OCI-LY1 (cell line): ENCODE data around the gene RPS14.
"Not testable (repeated sequence)": the region's sequence is repeated elsewhere in the genome, so short reads cannot be mapped to it uniquely, and the experiment has no call there.

ENCODE experiments used
- H2AFZ ChIP-seq: fragments of 200-600 bp; sonication (generic), shearing (Covaris generic); 2 replicates; pipeline ENCODE4 v1.6.0; 2014; ENCODE audit warnings: antibody characterized with exemption, mild to moderate bottlenecking, low read length
- H3F3A ChIP-seq: fragments of 200-600 bp; sonication (generic), shearing (Covaris generic); 2 replicates; pipeline ENCODE4 v1.6.0; 2014; ENCODE audit warnings: mild to moderate bottlenecking, antibody characterized with exemption, low read length, moderate library complexity; ENCODE audit not compliant: insufficient read depth
- H3K27ac ChIP-seq: fragments of 200-600 bp; sonication (generic); 2 replicates; pipeline ENCODE4 v1.5.1; 2014; ENCODE audit warnings: low read length, mixed run types, mild to moderate bottlenecking, low read depth; ENCODE audit not compliant: poor library complexity, severe bottlenecking
- H3K27me3 ChIP-seq: fragments of 200-600 bp; sonication (generic); 2 replicates; pipeline ENCODE4 v1.6.0; 2014; ENCODE audit warnings: antibody characterized with exemption, mild to moderate bottlenecking, low read length, moderate library complexity; ENCODE audit not compliant: insufficient read depth
- H3K36me3 ChIP-seq: fragments of 200-600 bp; sonication (generic); 2 replicates; pipeline ENCODE4 v1.6.1; 2014; ENCODE audit warnings: mild to moderate bottlenecking, antibody characterized with exemption, low read length, moderate library complexity, mixed read lengths; ENCODE audit not compliant: insufficient read depth
- H3K4me1 ChIP-seq: fragments of 200-600 bp; sonication (generic); 2 replicates; pipeline ENCODE4 v1.5.1; 2014; ENCODE audit warnings: mild to moderate bottlenecking, low read length, moderate library complexity; ENCODE audit not compliant: insufficient read depth, severe bottlenecking
- H3K4me2 ChIP-seq: fragments of 200-600 bp; sonication (generic), shearing (Covaris generic); 2 replicates; pipeline ENCODE4 v1.6.1; 2014; ENCODE audit warnings: low read length
- H3K4me3 ChIP-seq: fragments of 200-600 bp; sonication (generic); 2 replicates; pipeline ENCODE4 v1.5.1; 2014; ENCODE audit warnings: low read length, low read depth, mild to moderate bottlenecking, mixed read lengths; ENCODE audit not compliant: poor library complexity, severe bottlenecking
- H3K79me2 ChIP-seq: fragments of 200-600 bp; shearing (Covaris generic); 2 replicates; pipeline ENCODE4 v1.6.1; 2016; ENCODE audit warnings: mixed run types, low read length, mixed read lengths; ENCODE audit not compliant: insufficient read depth
- H3K9ac ChIP-seq: fragments of 200-600 bp; sonication (generic), shearing (Covaris generic); 2 replicates; pipeline ENCODE4 v1.6.1; 2014; ENCODE audit warnings: mild to moderate bottlenecking, low read length, mixed read lengths
- H3K9me2 ChIP-seq: fragments of 200-600 bp; sonication (generic), shearing (Covaris generic); 2 replicates; pipeline ENCODE4 v1.6.1; 2014; ENCODE audit warnings: low read depth, mild to moderate bottlenecking, low read length, mixed read lengths
- H3K9me3 ChIP-seq: fragments of 200-600 bp; shearing (Covaris generic); 2 replicates; pipeline ENCODE4 v1.6.1; 2014; ENCODE audit warnings: low read length, mixed read lengths
- H4K20me1 ChIP-seq: fragments of 200-600 bp; sonication (generic), shearing (Covaris generic); 2 replicates; pipeline ENCODE4 v1.6.0; 2016; ENCODE audit warnings: mild to moderate bottlenecking, low read length; ENCODE audit not compliant: insufficient read depth
- EZH2 ChIP-seq: fragments of 200-600 bp; sonication (generic), shearing (Covaris generic); IDR thresholded peaks from 2 replicates; pipeline ENCODE4 v1.8.0; 2017; ENCODE audit warnings: borderline replicate concordance, mixed run types, mild to moderate bottlenecking, antibody characterized with exemption, low read length, moderate library complexity, mixed read lengths
- TF ChIP-seq, protein P1 (sequence below): fragments of 200-600 bp; sonication (generic), shearing (Covaris generic); IDR thresholded peaks from 2 replicates; pipeline ENCODE4 v1.5.1; 2017; ENCODE audit warnings: mild to moderate bottlenecking, antibody characterized with exemption, low read length, moderate library complexity, mixed read lengths

Gene RPS14

DNA sequence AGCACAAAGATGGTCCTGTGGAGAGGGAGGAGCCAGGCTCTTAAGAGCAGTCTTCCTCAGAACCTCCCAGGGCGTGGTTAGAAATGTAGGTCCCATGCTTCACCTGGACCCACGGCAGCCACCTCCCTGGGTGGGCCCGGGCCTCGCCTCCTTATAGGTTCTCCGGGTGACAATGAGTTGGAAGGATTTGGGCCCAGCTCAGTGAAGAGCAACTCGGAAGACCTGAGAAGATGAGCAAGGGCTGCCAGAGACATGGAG lies 32.1 kb upstream of the RPS14 start:
- Histone ChIP-seq H3K4me1 (peaks cover 13% of the 10 kb centered on the region), H3K9me3 (no peaks in the 10 kb centered on the region), H3F3A (no peaks in the 10 kb centered on the region), H3K9me2 (no peaks in the 10 kb centered on the region), H3K27me3 (peaks cover 6% of the 10 kb centered on the region), H3K79me2 (no peaks in the 10 kb centered on the region), H3K4me2 (no peak overlapping the region), H3K27ac (no peak overlapping the region), H3K4me3 (no peak overlapping the region), H3K36me3 (no peaks in the 10 kb centered on the region), H3K9ac (no peak overlapping the region), H2AFZ (no peak overlapping the region), H4K20me1 (no peaks in the 10 kb centered on the region)
- TF ChIP-seq EZH2: no peak
- TF ChIP-seq, protein P1, sequence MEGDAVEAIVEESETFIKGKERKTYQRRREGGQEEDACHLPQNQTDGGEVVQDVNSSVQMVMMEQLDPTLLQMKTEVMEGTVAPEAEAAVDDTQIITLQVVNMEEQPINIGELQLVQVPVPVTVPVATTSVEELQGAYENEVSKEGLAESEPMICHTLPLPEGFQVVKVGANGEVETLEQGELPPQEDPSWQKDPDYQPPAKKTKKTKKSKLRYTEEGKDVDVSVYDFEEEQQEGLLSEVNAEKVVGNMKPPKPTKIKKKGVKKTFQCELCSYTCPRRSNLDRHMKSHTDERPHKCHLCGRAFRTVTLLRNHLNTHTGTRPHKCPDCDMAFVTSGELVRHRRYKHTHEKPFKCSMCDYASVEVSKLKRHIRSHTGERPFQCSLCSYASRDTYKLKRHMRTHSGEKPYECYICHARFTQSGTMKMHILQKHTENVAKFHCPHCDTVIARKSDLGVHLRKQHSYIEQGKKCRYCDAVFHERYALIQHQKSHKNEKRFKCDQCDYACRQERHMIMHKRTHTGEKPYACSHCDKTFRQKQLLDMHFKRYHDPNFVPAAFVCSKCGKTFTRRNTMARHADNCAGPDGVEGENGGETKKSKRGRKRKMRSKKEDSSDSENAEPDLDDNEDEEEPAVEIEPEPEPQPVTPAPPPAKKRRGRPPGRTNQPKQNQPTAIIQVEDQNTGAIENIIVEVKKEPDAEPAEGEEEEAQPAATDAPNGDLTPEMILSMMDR: no peak

- H3F3A ChIP-seq: no peaks in the 10 kb centered on the region
- no peak for TF ChIP-seq EZH2
- TF ChIP-seq, protein P1: no peak
Observed at GRCh38 chr5:150479416-150479815, 29.9 kb upstream of the RPS14 start.

GRCh38 chr5:150476568-150476967 lies 27.0 kb upstream of the RPS14 start:
- H3K9me3 ChIP-seq, H4K20me1 ChIP-seq, H3K79me2 ChIP-seq, H3K9me2 ChIP-seq, H3K36me3 ChIP-seq, H3K27ac ChIP-seq, H3K27me3 ChIP-seq, H3K9ac ChIP-seq, H2AFZ ChIP-seq, H3F3A ChIP-seq, H3K4me3 ChIP-seq: not testable (repeated sequence)
- H3K4me2 ChIP-seq: peak overlapping the region; percentile 32; the same call in 1 of the 2 replicates
- peaks cover 15% of the 10 kb centered on the region for H3K4me1 ChIP-seq

More at GRCh38 chr5:150479416-150479815, 29.9 kb upstream of the RPS14 start:
- H4K20me1 ChIP-seq: no peaks in the 10 kb centered on the region
- peaks cover 15% of the 10 kb centered on the region for H3K4me1 ChIP-seq
- H3K9ac ChIP-seq: no peak overlapping the region
- no peaks in the 10 kb centered on the region for H3K36me3 ChIP-seq
- no peaks in the 10 kb centered on the region for H3K79me2 ChIP-seq
- H3K9me2 ChIP-seq: no peaks in the 10 kb centered on the region
- no peak overlapping the region for H3K27ac ChIP-seq
- H3K4me2 ChIP-seq: no peak overlapping the region
- no peaks in the 10 kb centered on the region for H3K9me3 ChIP-seq
- H3K4me3 ChIP-seq: no peak overlapping the region
- no peak overlapping the region for H2AFZ ChIP-seq
- H3K27me3 ChIP-seq: no peaks in the 10 kb centered on the region; the same call in 1 of the 2 replicates

GRCh38 chr5:150473673-150474358 lies 24.3 kb upstream of the RPS14 start:
- no peak overlapping the region for H3K27ac ChIP-seq
- no peak for TF ChIP-seq EZH2
- TF ChIP-seq, protein P1: no peak
- no peak overlapping the region for H3K4me2 ChIP-seq

More at GRCh38 chr5:150473673-150474358, 24.3 kb upstream of the RPS14 start:
- no peak overlapping the region for H3K9ac ChIP-seq
- H3K4me3 ChIP-seq: no peak overlapping the region
- peaks cover 15% of the 10 kb centered on the region for H3K4me1 ChIP-seq
- H3K9me3 ChIP-seq: no peaks in the 10 kb centered on the region
- H3K9me2 ChIP-seq: no peaks in the 10 kb centered on the region
- H4K20me1 ChIP-seq: no peaks in the 10 kb centered on the region
- H3K27me3 ChIP-seq: no peaks in the 10 kb centered on the region
- no peaks in the 10 kb centered on the region for H3K36me3 ChIP-seq
- H2AFZ ChIP-seq: no peak overlapping the region
- no peaks in the 10 kb centered on the region for H3F3A ChIP-seq
- H3K79me2 ChIP-seq: no peaks in the 10 kb centered on the region
